HEK293 (cell line): ENCODE measurements around the gene EVA1C.
A peak's percentile ranks its signal among the peaks of the same experiment; 100 is the strongest.

Source experiments
- CTCF ChIA-PET: fragments of 350-600 bp; formaldehyde crosslinking; extraction: SDS; loops from one replicate; lab custom pipeline; 2021; ENCODE audit warnings: antibody characterized with exemption; lab: Yijun Ruan, JAX
- POLR2A ChIA-PET: fragments of 300-600 bp; formaldehyde crosslinking; extraction: SDS; loops from one replicate; lab custom pipeline; 2020; ENCODE audit warnings: antibody characterized with exemption, inconsistent platforms; lab: Yijun Ruan, JAX
- H3K27ac ChIP-seq: fragments of 200-500 bp; sonication (Bioruptor generic); 2 replicates; pipeline ENCODE4 v1.5.1; 2014; ENCODE audit warnings: low read depth, low read length, control low read depth, inconsistent platforms; ENCODE audit errors: extremely low read depth
- H3K36me3 ChIP-seq, 2 experiments: fragments of 200-500 bp in 1 of 2; sonication (Bioruptor generic) in 1 of 2; 1 replicate in 1 of 2; 2 replicates in 1 of 2; pipeline ENCODE4 v1.5.1; 2014 to 2017; ENCODE audit warnings: inconsistent platforms in 2 of 2, low read length in 2 of 2; ENCODE audit not compliant: control insufficient read depth in 2 of 2, insufficient read depth in 1 of 2
- H3K4me1 ChIP-seq: fragments of 200-500 bp; sonication (Bioruptor generic); 2 replicates; pipeline ENCODE4 v1.5.1; 2014; ENCODE audit warnings: mild to moderate bottlenecking, low read length, inconsistent platforms; ENCODE audit not compliant: control insufficient read depth, insufficient read depth
- H3K4me3 ChIP-seq: 2 replicates; pipeline ENCODE4 v1.5.1; 2011; ENCODE audit warnings: low read depth, mild to moderate bottlenecking, control low read depth, low read length, moderate library complexity
- H3K9me3 ChIP-seq: fragments of 200-500 bp; sonication (Bioruptor generic); 2 replicates; pipeline ENCODE4 v1.5.1; 2014; ENCODE audit warnings: low read depth, low read length, inconsistent platforms; ENCODE audit not compliant: control insufficient read depth, insufficient read depth
- BCL11B ChIP-seq: fragments of 450-650 bp; formaldehyde crosslinking; IDR thresholded peaks from 2 replicates; pipeline ENCODE4 v1.5.1; 2016; ENCODE audit warnings: low read depth, missing biosample characterization, missing genetic modification characterization
- FEZF1 ChIP-seq: fragments of 450-650 bp; formaldehyde crosslinking; IDR thresholded peaks from 2 replicates; pipeline ENCODE4 v1.5.1; 2016; ENCODE audit warnings: missing biosample characterization, missing genetic modification characterization
- KLF8 ChIP-seq: fragments of 450-650 bp; formaldehyde crosslinking; IDR thresholded peaks from 2 replicates; pipeline ENCODE4 v1.5.1; 2016; ENCODE audit warnings: missing biosample characterization, missing genetic modification characterization
- MYNN ChIP-seq: fragments of 450-650 bp; formaldehyde crosslinking; IDR thresholded peaks from 2 replicates; pipeline ENCODE4 v1.5.1; 2016; ENCODE audit warnings: missing biosample characterization, missing genetic modification characterization, borderline replicate concordance
- ZFP3 ChIP-seq: fragments of 450-650 bp; formaldehyde crosslinking; IDR thresholded peaks from 2 replicates; pipeline ENCODE4 v1.5.1; 2016; ENCODE audit warnings: low read depth, missing biosample characterization, missing genetic modification characterization
- ZNF169 ChIP-seq: fragments of 450-650 bp; formaldehyde crosslinking; IDR thresholded peaks from 2 replicates; pipeline ENCODE4 v1.5.1; 2016; ENCODE audit warnings: missing biosample characterization, missing genetic modification characterization
- ZNF324 ChIP-seq: fragments of 450-650 bp; formaldehyde crosslinking; IDR thresholded peaks from 2 replicates; pipeline ENCODE4 v1.5.1; 2016; ENCODE audit warnings: missing biosample characterization, missing genetic modification characterization
- ZNF473 ChIP-seq: fragments of 450-650 bp; formaldehyde crosslinking; IDR thresholded peaks from 2 replicates; pipeline ENCODE4 v1.5.1; 2017; ENCODE audit warnings: missing biosample characterization, missing genetic modification characterization
- ZNF549 ChIP-seq: fragments of 450-650 bp; IDR thresholded peaks from 2 replicates; pipeline ENCODE4 v1.5.1; 2018; ENCODE audit warnings: missing biosample characterization, missing genetic modification characterization, mild to moderate bottlenecking, inconsistent platforms, moderate library complexity
- ZNF555 ChIP-seq: fragments of 450-650 bp; formaldehyde crosslinking; conservative IDR thresholded peaks from 2 replicates; pipeline ENCODE4 v1.5.1; 2017; ENCODE audit warnings: missing biosample characterization, mild to moderate bottlenecking, missing genetic modification characterization, inconsistent platforms
- ZNF560 ChIP-seq: fragments of 450-650 bp; formaldehyde crosslinking; IDR thresholded peaks from 2 replicates; pipeline ENCODE4 v1.5.1; 2017; ENCODE audit warnings: missing biosample characterization, missing genetic modification characterization, borderline replicate concordance
- ZNF654 ChIP-seq: fragments of 450-650 bp; formaldehyde crosslinking; IDR thresholded peaks from 2 replicates; pipeline ENCODE4 v1.5.1; 2016; ENCODE audit warnings: low read depth, missing biosample characterization, missing genetic modification characterization
- ZNF768 ChIP-seq: fragments of 450-650 bp; formaldehyde crosslinking; IDR thresholded peaks from 2 replicates; pipeline ENCODE4 v1.5.1; 2018; ENCODE audit warnings: missing biosample characterization, mild to moderate bottlenecking, missing genetic modification characterization
- ZNF791 ChIP-seq: fragments of 450-650 bp; formaldehyde crosslinking; IDR thresholded peaks from 2 replicates; pipeline ENCODE4 v1.5.1; 2016; ENCODE audit warnings: missing biosample characterization, missing genetic modification characterization
- ZNF830 ChIP-seq: fragments of 450-650 bp; IDR thresholded peaks from 2 replicates; pipeline ENCODE4 v1.5.0; 2018; ENCODE audit warnings: missing biosample characterization, missing genetic modification characterization, low read depth, mild to moderate bottlenecking, moderate library complexity
- TF ChIP-seq, protein P1 (sequence below): fragments of 450-650 bp; formaldehyde crosslinking; IDR thresholded peaks from 2 replicates; pipeline ENCODE4 v1.5.1; 2016; ENCODE audit warnings: missing biosample characterization, missing genetic modification characterization
- TF ChIP-seq, protein P2 (sequence below): fragments of 450-650 bp; formaldehyde crosslinking; IDR thresholded peaks from 2 replicates; pipeline ENCODE4 v1.5.1; 2016; ENCODE audit warnings: missing biosample characterization, missing genetic modification characterization
- TF ChIP-seq, protein P3 (sequence below): fragments of 450-650 bp; formaldehyde crosslinking; IDR thresholded peaks from 2 replicates; pipeline ENCODE4 v1.5.1; 2016; ENCODE audit warnings: missing biosample characterization, missing genetic modification characterization
- TF ChIP-seq, protein P4 (sequence below): fragments of 450-650 bp; IDR thresholded peaks from 2 replicates; pipeline ENCODE4 v1.5.1; 2018; ENCODE audit warnings: missing biosample characterization, mild to moderate bottlenecking, missing genetic modification characterization

EVA1C gene

DNA sequence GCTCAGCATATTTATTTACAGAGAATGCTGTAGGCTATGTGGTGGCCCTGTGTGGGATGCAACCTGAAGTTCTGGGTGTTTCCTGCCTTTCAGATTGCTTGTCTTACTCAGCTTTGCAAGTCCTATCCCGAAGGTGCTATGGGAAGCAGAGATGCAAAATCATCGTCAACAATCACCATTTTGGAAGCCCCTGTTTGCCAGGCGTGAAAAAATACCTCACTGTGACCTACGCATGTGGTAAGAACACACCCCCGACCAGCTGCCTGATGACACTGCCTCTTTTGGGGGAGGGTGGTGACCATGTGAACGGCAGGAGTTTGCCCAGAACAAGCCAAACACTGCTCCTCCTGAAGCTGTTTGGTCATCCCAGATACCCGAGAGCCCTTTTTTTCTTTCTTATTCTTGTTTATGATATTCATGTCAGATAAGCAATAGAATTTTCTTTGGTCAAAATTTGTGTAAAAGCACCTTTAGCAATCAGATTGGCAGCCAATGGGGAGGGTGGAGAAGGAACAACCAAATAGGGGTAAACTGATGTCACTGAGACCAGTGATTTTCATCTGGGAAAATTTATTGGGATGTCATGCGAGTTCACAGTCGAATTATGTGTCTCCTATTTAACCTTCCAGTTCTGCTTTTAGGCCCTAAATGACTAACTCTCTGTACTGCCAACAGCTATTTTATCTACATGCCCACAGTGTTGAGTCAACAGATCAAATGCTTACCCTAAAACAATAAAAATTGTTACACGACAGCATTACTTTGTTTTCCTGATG is 82.6 kb downstream of the EVA1C start:
- Histone ChIP-seq H3K4me1 (no peaks in the 10 kb centered on the region; the same call in 1 of the 2 replicates), H3K9me3 (no peaks in the 10 kb centered on the region), H3K36me3 (no peaks in the 10 kb centered on the region), H3K27ac (no peak overlapping the region), H3K4me3 (no peak overlapping the region)
- POLR2A ChIA-PET: no interaction called here
- CTCF ChIA-PET: interaction anchor here (1.4 kb wide), 1 partner anchor 92 kb away, joined by 3 read pairs; no protein-coding TSS in a partner anchor
- no peak for TF ChIP-seq MYNN
- TF ChIP-seq, protein P1, sequence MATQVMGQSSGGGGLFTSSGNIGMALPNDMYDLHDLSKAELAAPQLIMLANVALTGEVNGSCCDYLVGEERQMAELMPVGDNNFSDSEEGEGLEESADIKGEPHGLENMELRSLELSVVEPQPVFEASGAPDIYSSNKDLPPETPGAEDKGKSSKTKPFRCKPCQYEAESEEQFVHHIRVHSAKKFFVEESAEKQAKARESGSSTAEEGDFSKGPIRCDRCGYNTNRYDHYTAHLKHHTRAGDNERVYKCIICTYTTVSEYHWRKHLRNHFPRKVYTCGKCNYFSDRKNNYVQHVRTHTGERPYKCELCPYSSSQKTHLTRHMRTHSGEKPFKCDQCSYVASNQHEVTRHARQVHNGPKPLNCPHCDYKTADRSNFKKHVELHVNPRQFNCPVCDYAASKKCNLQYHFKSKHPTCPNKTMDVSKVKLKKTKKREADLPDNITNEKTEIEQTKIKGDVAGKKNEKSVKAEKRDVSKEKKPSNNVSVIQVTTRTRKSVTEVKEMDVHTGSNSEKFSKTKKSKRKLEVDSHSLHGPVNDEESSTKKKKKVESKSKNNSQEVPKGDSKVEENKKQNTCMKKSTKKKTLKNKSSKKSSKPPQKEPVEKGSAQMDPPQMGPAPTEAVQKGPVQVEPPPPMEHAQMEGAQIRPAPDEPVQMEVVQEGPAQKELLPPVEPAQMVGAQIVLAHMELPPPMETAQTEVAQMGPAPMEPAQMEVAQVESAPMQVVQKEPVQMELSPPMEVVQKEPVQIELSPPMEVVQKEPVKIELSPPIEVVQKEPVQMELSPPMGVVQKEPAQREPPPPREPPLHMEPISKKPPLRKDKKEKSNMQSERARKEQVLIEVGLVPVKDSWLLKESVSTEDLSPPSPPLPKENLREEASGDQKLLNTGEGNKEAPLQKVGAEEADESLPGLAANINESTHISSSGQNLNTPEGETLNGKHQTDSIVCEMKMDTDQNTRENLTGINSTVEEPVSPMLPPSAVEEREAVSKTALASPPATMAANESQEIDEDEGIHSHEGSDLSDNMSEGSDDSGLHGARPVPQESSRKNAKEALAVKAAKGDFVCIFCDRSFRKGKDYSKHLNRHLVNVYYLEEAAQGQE: no peak
- peak; percentile 38; the same call in 1 of the 2 replicates for TF ChIP-seq FEZF1 (tag by site-specific recombination)

DNA sequence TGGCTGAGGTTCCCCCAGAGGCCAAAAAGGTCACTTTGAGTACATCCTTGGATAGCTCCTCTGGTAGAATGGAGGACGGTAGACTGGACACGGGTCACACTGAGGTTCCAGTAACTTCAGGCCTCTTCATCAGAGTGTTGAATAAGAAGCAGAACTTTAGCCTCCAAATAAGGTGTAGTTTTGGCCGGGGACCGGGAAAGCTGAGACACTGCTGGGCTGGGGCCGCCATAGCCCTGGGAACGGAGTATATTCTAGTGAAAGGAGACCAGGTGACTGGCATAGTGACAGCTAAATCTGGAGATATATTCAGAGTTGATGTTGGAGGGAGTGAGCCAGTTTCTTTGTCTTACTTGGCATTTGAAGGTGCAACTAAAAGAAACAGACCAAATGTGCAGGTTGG is 84.1 kb downstream of the EVA1C start:
- TF ChIP-seq ZNF768 (tag by site-specific recombination) (no peak), ZNF791 (tag by site-specific recombination) (no peak), ZNF555 (tag by site-specific recombination) (no peak), ZNF324 (no peak), ZNF654 (tag by site-specific recombination) (no peak), BCL11B (tag by site-specific recombination) (no peak), ZNF473 (tag by site-specific recombination) (no peak), ZNF169 (no peak), ZNF830 (tag by site-specific recombination) (no peak), ZFP3 (tag by site-specific recombination) (no peak), ZNF549 (tag by site-specific recombination) (no peak), ZNF560 (no peak), KLF8 (tag by site-specific recombination) (no peak)
- TF ChIP-seq, protein P2, sequence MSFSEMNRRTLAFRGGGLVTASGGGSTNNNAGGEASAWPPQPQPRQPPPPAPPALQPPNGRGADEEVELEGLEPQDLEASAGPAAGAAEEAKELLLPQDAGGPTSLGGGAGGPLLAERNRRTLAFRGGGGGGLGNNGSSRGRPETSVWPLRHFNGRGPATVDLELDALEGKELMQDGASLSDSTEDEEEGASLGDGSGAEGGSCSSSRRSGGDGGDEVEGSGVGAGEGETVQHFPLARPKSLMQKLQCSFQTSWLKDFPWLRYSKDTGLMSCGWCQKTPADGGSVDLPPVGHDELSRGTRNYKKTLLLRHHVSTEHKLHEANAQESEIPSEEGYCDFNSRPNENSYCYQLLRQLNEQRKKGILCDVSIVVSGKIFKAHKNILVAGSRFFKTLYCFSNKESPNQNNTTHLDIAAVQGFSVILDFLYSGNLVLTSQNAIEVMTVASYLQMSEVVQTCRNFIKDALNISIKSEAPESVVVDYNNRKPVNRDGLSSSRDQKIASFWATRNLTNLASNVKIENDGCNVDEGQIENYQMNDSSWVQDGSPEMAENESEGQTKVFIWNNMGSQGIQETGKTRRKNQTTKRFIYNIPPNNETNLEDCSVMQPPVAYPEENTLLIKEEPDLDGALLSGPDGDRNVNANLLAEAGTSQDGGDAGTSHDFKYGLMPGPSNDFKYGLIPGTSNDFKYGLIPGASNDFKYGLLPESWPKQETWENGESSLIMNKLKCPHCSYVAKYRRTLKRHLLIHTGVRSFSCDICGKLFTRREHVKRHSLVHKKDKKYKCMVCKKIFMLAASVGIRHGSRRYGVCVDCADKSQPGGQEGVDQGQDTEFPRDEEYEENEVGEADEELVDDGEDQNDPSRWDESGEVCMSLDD: no peak
- TF ChIP-seq, protein P3, sequence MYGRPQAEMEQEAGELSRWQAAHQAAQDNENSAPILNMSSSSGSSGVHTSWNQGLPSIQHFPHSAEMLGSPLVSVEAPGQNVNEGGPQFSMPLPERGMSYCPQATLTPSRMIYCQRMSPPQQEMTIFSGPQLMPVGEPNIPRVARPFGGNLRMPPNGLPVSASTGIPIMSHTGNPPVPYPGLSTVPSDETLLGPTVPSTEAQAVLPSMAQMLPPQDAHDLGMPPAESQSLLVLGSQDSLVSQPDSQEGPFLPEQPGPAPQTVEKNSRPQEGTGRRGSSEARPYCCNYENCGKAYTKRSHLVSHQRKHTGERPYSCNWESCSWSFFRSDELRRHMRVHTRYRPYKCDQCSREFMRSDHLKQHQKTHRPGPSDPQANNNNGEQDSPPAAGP (tag by site-specific recombination): no peak
- TF ChIP-seq, protein P4, sequence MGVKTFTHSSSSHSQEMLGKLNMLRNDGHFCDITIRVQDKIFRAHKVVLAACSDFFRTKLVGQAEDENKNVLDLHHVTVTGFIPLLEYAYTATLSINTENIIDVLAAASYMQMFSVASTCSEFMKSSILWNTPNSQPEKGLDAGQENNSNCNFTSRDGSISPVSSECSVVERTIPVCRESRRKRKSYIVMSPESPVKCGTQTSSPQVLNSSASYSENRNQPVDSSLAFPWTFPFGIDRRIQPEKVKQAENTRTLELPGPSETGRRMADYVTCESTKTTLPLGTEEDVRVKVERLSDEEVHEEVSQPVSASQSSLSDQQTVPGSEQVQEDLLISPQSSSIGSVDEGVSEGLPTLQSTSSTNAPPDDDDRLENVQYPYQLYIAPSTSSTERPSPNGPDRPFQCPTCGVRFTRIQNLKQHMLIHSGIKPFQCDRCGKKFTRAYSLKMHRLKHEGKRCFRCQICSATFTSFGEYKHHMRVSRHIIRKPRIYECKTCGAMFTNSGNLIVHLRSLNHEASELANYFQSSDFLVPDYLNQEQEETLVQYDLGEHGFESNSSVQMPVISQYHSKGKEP (tag by site-specific recombination): no peak
- CTCF ChIA-PET: interaction anchor here (0.5 to 0.6 kb wide), 2 partner anchors 9 to 15 kb away, joined by 3 to 4 read pairs; no protein-coding TSS in a partner anchor
- Histone ChIP-seq H3K4me3 (no peak overlapping the region), H3K9me3 (no peaks in the 10 kb centered on the region), H3K4me1 (no peaks in the 10 kb centered on the region; the same call in 1 of the 2 replicates), H3K27ac (no peak overlapping the region), H3K36me3 (no peaks in the 10 kb centered on the region)
- POLR2A ChIA-PET: no interaction called here
